GM18520 (cell line): ENCODE data around the gene ARFGAP1.

Experiments
- ATAC-seq: cut with Tn5 transposase; IDR thresholded peaks from one replicate; pipeline ENCODE4 v1.9.1; 2021; ENCODE audit not compliant: unreplicated experiment

The ARFGAP1 gene

GRCh38 chr20:63318391-63319163 is 46.0 kb downstream of the ARFGAP1 start:
- ATAC-seq = no peak

GRCh38 chr20:63319164-63320040 is 46.8 kb downstream of the ARFGAP1 start:
- ATAC-seq = no peak

- no peak for ATAC-seq
These were observed 47.5 kb downstream of the ARFGAP1 start for GRCh38 chr20:63320041-63320511.

- no peak for ATAC-seq
These were observed 48.1 kb downstream of the ARFGAP1 start for GRCh38 chr20:63320616-63321147.

- no peak for ATAC-seq
These were observed 48.7 kb downstream of the ARFGAP1 start for GRCh38 chr20:63321148-63321831.

GRCh38 chr20:63322146-63322932 is 49.7 kb downstream of the ARFGAP1 start:
- ATAC-seq = no peak

- no peak for ATAC-seq
These were observed 50.3 kb downstream of the ARFGAP1 start for GRCh38 chr20:63322933-63323273.

GRCh38 chr20:63323357-63323981 is 50.9 kb downstream of the ARFGAP1 start:
- no peak for ATAC-seq

- no peak for ATAC-seq
These were observed 52.4 kb downstream of the ARFGAP1 start for GRCh38 chr20:63325021-63325471.

GRCh38 chr20:63325554-63326313 is 53.1 kb downstream of the ARFGAP1 start:
- no peak for ATAC-seq

- ATAC-seq = no peak
These were observed 54.0 kb downstream of the ARFGAP1 start for GRCh38 chr20:63326314-63327230.

- ATAC-seq = no peak
These were observed 54.7 kb downstream of the ARFGAP1 start for GRCh38 chr20:63327231-63327745.

GRCh38 chr20:63328026-63328700 is 55.5 kb downstream of the ARFGAP1 start:
- no peak for ATAC-seq

GRCh38 chr20:63328718-63329275 is 56.2 kb downstream of the ARFGAP1 start:
- ATAC-seq = no peak

GRCh38 chr20:63329331-63330083 is 56.9 kb downstream of the ARFGAP1 start:
- ATAC-seq = no peak

GRCh38 chr20:63330084-63330760 is 57.6 kb downstream of the ARFGAP1 start:
- ATAC-seq = no peak
